GM12874 (cell line): ENCODE results near the gene CACNA1I.

ENCODE experiments used
- CTCF ChIP-seq: IDR thresholded peaks from 2 replicates; pipeline ENCODE4 v1.5.1; 2011; ENCODE audit warnings: low read depth, mild to moderate bottlenecking, control low read depth, low read length, moderate library complexity; ENCODE audit not compliant: insufficient read depth

Gene CACNA1I

GRCh38 chr22:39559456-39560105 is 11.0 kb upstream of the CACNA1I start:
- peak; percentile 68 for TF ChIP-seq CTCF

- no peak for TF ChIP-seq CTCF
Observed at GRCh38 chr22:39560127-39560526, 10.4 kb upstream of the CACNA1I start.

GRCh38 chr22:39562839-39563489 is 7.6 kb upstream of the CACNA1I start:
- no peak for TF ChIP-seq CTCF

- no peak for TF ChIP-seq CTCF
Observed at GRCh38 chr22:39563571-39564428, 6.8 kb upstream of the CACNA1I start.

GRCh38 chr22:39565414-39565944 is 5.1 kb upstream of the CACNA1I start:
- TF ChIP-seq CTCF, result no peak

- TF ChIP-seq CTCF, result no peak
Observed at GRCh38 chr22:39567135-39567946, 3.2 kb upstream of the CACNA1I start.
